Keratinocyte (primary cell): ENCODE results near the gene OR6N2. TPM values are rescaled to one million over a fixed set of nuclear protein-coding genes. Genes with fewer than 3 reads are reported as not detected.

Experiments used
- DNase-seq: peaks from one replicate; pipeline ENCODE4 v3.0.0-alpha.2; 2011; ENCODE audit warnings: low read depth, missing footprints, low spot score
- FAIRE-seq: peaks from 2 replicates; lab custom pipeline; 2011; peaks lifted over from hg19 to GRCh38; lab: Jason Lieb, UNC
- H2AFZ ChIP-seq: 2 replicates; pipeline ENCODE4 v1.6.0; 2012; ENCODE audit warnings: low read length, control low read depth, inconsistent platforms; ENCODE audit not compliant: control insufficient read depth
- H3K27ac ChIP-seq: 2 replicates; pipeline ENCODE4 v1.5.1; 2011; ENCODE audit warnings: low read length; ENCODE audit not compliant: control insufficient read depth, insufficient read depth
- H3K27me3 ChIP-seq: 3 replicates; pipeline ENCODE4 v1.6.0; 2011; ENCODE audit warnings: low read length; ENCODE audit not compliant: control insufficient read depth, insufficient read depth; ENCODE audit errors: extremely low read depth
- H3K36me3 ChIP-seq, 2 experiments: 2 replicates in 1 of 2; 3 replicates in 1 of 2; pipeline ENCODE4 v1.5.1; 2011; ENCODE audit warnings: low read length in 2 of 2, mild to moderate bottlenecking in 1 of 2; ENCODE audit not compliant: control insufficient read depth in 2 of 2, insufficient read depth in 2 of 2; ENCODE audit errors: extremely low read depth in 1 of 2
- H3K4me1 ChIP-seq: 3 replicates; pipeline ENCODE4 v1.5.1; 2011; ENCODE audit warnings: low read length; ENCODE audit not compliant: control insufficient read depth, insufficient read depth; ENCODE audit errors: extremely low read depth
- H3K4me2 ChIP-seq: 3 replicates; pipeline ENCODE4 v1.6.0; 2011; ENCODE audit warnings: low read depth, low read length; ENCODE audit not compliant: control insufficient read depth, insufficient read depth; ENCODE audit errors: extremely low read depth
- H3K4me3 ChIP-seq, 3 experiments: fragments of 200-600 bp in 1 of 3; sonication (generic) in 1 of 3; 2 replicates in 2 of 3; 3 replicates in 1 of 3; pipeline ENCODE4 v1.5.1; 2011 to 2016; ENCODE audit warnings: low read length in 3 of 3, mild to moderate bottlenecking in 3 of 3, control low read depth in 2 of 3, inconsistent platforms in 1 of 3, low read depth in 1 of 3, mixed read lengths in 1 of 3, mixed run types in 1 of 3, moderate library complexity in 1 of 3; ENCODE audit not compliant: control insufficient read depth in 2 of 3, insufficient read depth in 2 of 3; ENCODE audit errors: extremely low read depth in 1 of 3
- H3K79me2 ChIP-seq: 2 replicates; pipeline ENCODE4 v1.6.0; 2012; ENCODE audit warnings: low read length; ENCODE audit not compliant: control insufficient read depth, insufficient read depth
- H3K9ac ChIP-seq: 3 replicates; pipeline ENCODE4 v1.6.0; 2011; ENCODE audit warnings: low read length; ENCODE audit not compliant: control insufficient read depth, insufficient read depth; ENCODE audit errors: extremely low read depth
- H3K9me1 ChIP-seq: 3 replicates; pipeline ENCODE4 v1.6.0; 2011; ENCODE audit warnings: low read length; ENCODE audit not compliant: control insufficient read depth, insufficient read depth; ENCODE audit errors: extremely low read depth
- H3K9me3 ChIP-seq: 2 replicates; pipeline ENCODE4 v1.5.1; 2012; ENCODE audit warnings: low read depth, low read length; ENCODE audit not compliant: control insufficient read depth
- H4K20me1 ChIP-seq: 3 replicates; pipeline ENCODE4 v1.6.0; 2011; ENCODE audit warnings: low read length; ENCODE audit not compliant: control insufficient read depth, insufficient read depth; ENCODE audit errors: extremely low read depth
- CTCF ChIP-seq, 3 experiments: IDR thresholded peaks in 1 of 3; conservative IDR thresholded peaks in 1 of 3; optimal IDR thresholded peaks in 1 of 3; 2 replicates in 2 of 3; 3 replicates in 1 of 3; pipeline versions ENCODE3 to v1.5.1; 2011; ENCODE audit warnings: low read length in 3 of 3, mild to moderate bottlenecking in 3 of 3, moderate library complexity in 2 of 3, control low read depth in 1 of 3, inconsistent platforms in 1 of 3; ENCODE audit not compliant: insufficient read depth in 2 of 3; ENCODE audit errors: extremely low read depth in 1 of 3
- EZH2 ChIP-seq: IDR thresholded peaks from one replicate; pipeline ENCODE4 v1.6.1; 2012; ENCODE audit warnings: inconsistent platforms, mild to moderate bottlenecking, low read length, moderate library complexity
- dilution Hi-C: fragments of 300-500 bp; cut with MboI; formaldehyde crosslinking; loops from one replicate; pipeline ENCODE4 v1.7.0; 2020; ENCODE audit warnings: low sequenced_read_pairs; ENCODE audit not compliant: extremely low pct_ligation_motif_present
- polyA plus RNA-seq, 5 experiments: library from polyadenylated mRNA; depleted of rRNA in 3 of 5; stranded (reverse) in 3 of 5; stranded (forward) in 1 of 5; unstranded in 1 of 5; fragments of >200 nt; gene quantifications; 1 replicate in 1 of 5; 2 replicates in 3 of 5; 3 replicates in 1 of 5; pipeline versions ENCODE4 v1.2.1 to v1.2.3, GENCODE V29; 2011 to 2012; ENCODE audit warnings: missing spikeins in 2 of 5, low read depth in 1 of 5, low replicate concordance in 1 of 5

OR6N2 gene
- polyA plus RNA-seq, 1 donor (not counting 4 experiments of a cell fraction or from before 2014, with no cell fraction given): not detected

- no peak for FAIRE-seq
- H4K20me1 ChIP-seq: no peaks in the 10 kb centered on the region
- dilution Hi-C loops: no loop called here
Observed at GRCh38 chr1:158814970-158815369, 34.0 kb upstream of the OR6N2 start.

GRCh38 chr1:158813164-158813563, 32.2 kb upstream of the OR6N2 start:
- no peaks in the 10 kb centered on the region for H3K36me3 ChIP-seq
- H3K4me3 ChIP-seq: no peak overlapping the region
- TF ChIP-seq CTCF (optimal IDR thresholded peaks at IDR 0.05 in 1 of 3, IDR thresholded peaks at IDR 0.05 in 1 of 3, conservative IDR thresholded peaks at IDR 0.05 in 1 of 3; ENCODE audit: extremely low read depth in 1 of 3, insufficient read depth in 2 of 3, low read length in 3 of 3) (no peak), EZH2 (no peak)
- no peaks in the 10 kb centered on the region for H4K20me1 ChIP-seq
- no peaks in the 10 kb centered on the region for H3K9me1 ChIP-seq
- H3K9me3 ChIP-seq: no peaks in the 10 kb centered on the region
- no peak overlapping the region for H3K9ac ChIP-seq
- H3K27me3 ChIP-seq: no peaks in the 10 kb centered on the region
- dilution Hi-C loops: no loop called here
- no peaks in the 10 kb centered on the region for H3K79me2 ChIP-seq
- no peaks in the 10 kb centered on the region for H3K4me1 ChIP-seq
- DNase-seq (no peak), FAIRE-seq (no peak)
- H3K4me2 ChIP-seq: no peak overlapping the region
- no peak overlapping the region for H3K27ac ChIP-seq
- no peak overlapping the region for H2AFZ ChIP-seq

More at GRCh38 chr1:158814970-158815369, 34.0 kb upstream of the OR6N2 start:
- no peak for DNase-seq
- Histone ChIP-seq H3K79me2 (no peaks in the 10 kb centered on the region), H3K9me3 (no peaks in the 10 kb centered on the region), H3K27me3 (no peaks in the 10 kb centered on the region), H3K9me1 (no peaks in the 10 kb centered on the region), H3K4me3 (no peak overlapping the region), H3K9ac (no peak overlapping the region), H3K4me2 (no peak overlapping the region), H3K27ac (no peak overlapping the region), H2AFZ (no peak overlapping the region), H3K4me1 (no peaks in the 10 kb centered on the region), H3K36me3 (no peaks in the 10 kb centered on the region)
- TF ChIP-seq CTCF (optimal IDR thresholded peaks at IDR 0.05 in 1 of 3, IDR thresholded peaks at IDR 0.05 in 1 of 3, conservative IDR thresholded peaks at IDR 0.05 in 1 of 3; ENCODE audit: extremely low read depth in 1 of 3, insufficient read depth in 2 of 3, low read length in 3 of 3) (no peak), EZH2 (no peak)
